ENCODE results near the gene CEP68.
"Not testable (repeated sequence)": the region's sequence is repeated elsewhere in the genome, so short reads cannot be mapped to it uniquely, and the experiment has no call there.

The CEP68 gene

GRCh38 chr2:65056215-65057053 lies at the start of gene CEP68:
TSS of gene CEP68 (plus strand) at chr2:65056416. CDS start at chr2:65069445, 13,029 bp downstream.
- DNase-seq, result peak; percentile 98

- DNase-seq, result no peak
These were observed 42.4 kb upstream of the CEP68 start for GRCh38 chr2:65013776-65014175.

- DNase-seq, result no peak
These were observed 40.5 kb upstream of the CEP68 start for GRCh38 chr2:65015731-65016130.

GRCh38 chr2:65016789-65017188 lies 39.4 kb upstream of the CEP68 start:
- no peak for DNase-seq

GRCh38 chr2:65017335-65017734 lies 38.9 kb upstream of the CEP68 start:
- no peak for DNase-seq

DNA sequence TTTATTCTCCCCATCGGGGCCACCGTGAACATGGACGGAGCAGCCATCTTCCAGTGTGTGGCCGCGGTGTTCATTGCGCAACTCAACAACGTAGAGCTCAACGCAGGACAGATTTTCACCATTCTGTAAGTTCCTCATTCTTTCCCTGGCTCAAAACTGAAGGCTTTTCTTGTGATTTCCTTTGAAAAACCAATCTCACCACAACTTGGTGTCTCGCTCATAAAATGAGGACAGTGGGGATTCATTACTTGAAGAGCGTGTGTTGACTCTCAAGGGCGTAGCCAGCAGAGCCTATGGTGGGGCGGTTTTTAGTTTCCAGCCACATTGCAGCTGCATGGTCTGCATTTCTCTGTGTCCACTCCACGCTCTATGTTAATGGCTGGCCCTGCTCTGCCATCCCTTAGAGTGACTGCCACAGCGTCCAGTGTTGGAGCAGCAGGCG lies 38.1 kb upstream of the CEP68 start:
- no peak for DNase-seq

DNA sequence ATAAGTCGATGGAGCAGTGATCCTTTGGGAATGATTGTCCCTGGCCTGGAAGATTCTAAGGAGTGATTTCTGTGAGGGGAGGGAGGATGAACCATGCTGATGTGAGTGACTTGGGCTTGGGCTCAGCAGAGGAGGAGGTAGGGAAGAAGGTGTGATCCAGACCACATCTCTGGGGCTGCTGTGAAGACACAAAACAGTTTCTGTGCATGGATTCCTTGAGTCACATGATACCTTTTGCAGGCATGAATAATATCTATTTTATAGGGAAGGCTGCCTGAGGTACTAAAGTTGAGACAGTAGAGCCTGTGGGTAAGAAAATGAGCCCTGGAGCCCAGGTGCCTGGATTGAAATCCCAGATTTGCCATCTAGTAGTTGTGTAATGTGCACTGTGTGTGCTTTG lies 37.2 kb upstream of the CEP68 start:
- no peak for DNase-seq

DNA sequence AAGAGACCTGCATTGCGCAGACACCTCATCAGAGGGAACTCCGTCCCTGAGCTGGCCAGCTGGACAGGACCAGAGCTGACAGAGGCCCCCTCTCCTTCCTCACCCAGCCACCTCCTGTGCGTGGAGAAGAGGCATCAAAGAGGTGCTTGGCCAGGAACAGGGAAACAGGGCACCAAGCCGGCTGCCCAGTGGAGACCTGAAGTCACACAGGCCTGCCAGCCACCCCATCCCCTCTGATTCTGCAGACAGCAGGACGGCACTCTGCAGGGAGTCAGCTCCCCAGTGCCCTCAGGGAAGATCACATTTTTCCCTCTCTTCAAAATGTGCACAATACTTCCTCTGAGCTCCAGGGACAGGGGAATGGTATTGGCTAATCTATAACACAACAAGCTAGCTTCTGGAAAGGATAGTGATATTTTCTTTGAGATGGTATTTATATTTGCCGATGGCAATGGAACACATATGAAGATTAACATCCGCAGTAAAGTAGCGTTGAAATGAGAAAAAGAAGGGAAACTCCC lies 36.5 kb upstream of the CEP68 start:
- DNase-seq, result no peak

DNA sequence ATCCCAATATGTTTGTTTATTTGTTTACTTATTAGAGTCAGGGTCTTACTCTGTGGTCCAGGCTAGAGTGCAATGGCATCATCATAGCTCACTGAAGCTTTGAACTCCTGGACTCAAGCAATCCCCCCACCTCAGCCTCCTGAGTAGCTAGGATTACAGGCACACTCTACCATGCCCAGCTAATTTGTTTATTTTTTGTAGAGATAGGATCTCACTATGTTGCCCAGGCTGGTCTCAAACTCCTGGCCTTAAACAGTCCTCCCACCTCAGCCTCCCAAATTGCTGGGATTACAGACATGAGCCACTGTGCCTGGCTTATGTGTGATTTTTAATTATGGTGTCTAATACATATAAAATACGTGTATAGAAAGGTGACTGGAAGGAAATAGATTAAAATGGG lies 36.0 kb upstream of the CEP68 start:
- not testable (repeated sequence) for DNase-seq

DNA sequence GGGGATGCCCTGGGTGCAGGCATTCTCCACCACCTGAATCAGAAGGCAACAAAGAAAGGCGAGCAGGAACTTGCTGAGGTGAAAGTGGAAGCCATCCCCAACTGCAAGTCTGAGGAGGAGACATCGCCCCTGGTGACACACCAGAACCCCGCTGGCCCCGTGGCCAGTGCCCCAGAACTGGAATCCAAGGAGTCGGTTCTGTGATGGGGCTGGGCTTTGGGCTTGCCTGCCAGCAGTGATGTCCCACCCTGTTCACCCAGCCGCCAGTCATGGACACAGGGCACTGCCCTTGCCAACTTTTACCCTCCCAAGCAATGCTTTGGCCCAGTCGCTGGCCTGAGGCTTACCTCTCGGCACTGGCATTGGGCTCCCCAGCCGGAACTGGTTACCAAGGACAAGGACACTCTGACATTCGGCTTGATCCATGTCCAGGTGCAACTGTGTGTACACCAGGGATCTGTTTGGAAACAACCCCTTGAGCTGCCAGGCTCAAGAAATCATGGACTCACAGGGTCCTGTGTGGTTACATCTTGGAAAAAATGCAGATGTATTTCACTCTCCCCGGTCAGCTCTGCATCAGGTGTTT lies 35.2 kb upstream of the CEP68 start:
- no peak for DNase-seq

- DNase-seq, result no peak
These were observed 34.5 kb upstream of the CEP68 start for GRCh38 chr2:65021709-65022108.

DNA sequence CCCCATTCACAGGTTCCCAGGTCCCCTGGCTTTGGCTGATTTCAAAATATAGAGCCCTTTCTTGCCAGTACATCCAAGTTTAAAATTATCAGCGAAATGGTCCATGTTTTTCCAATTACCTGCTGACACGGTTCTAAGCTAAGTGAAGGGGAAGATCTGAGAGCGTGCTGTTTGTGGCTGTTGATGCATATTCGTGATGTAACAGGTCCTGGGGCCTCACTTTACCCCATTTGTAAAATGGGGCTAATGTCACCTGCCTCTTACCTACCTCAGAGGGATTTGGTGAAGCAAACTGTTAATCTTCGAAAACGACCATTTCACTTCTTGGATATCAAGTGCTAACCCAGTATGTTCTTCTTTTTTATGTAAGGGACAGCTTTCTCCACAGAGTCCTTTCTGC lies 34.0 kb upstream of the CEP68 start:
- no peak for DNase-seq

- no peak for DNase-seq
These were observed 32.5 kb upstream of the CEP68 start for GRCh38 chr2:65023742-65024141.

DNA sequence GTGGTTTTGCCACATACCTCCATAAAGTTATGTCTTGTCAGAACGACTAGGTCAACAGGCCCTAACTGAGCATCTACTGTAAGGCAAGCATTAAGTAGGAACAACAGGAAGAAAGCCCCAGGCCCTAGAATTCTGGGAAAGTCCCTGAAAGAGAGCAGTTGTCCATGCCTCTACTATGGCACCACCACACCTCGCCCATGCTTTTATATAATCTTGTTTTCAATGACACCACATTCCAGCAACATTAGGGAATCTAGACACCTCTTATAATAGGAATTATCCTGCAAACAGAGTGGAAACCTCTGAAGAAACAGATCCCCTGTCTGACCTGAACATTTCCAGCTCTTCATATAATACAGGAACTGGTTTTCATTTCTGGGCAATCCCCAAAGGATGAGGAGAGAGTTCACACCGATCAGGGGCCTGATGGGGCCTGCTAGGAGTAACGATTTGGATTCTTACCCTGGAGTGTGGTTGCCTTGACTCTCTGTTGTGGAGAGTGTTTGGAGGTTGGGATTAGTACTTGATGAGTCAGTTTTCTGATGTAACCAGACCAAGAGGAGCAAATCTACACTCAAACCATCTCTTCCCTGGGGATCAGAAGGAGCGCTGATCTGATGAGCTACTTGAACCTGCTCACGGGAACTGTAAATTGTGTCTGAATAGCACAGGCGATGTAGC lies 31.9 kb upstream of the CEP68 start:
- no peak for DNase-seq

GRCh38 chr2:65025453-65026123 lies 30.6 kb upstream of the CEP68 start:
- no peak for DNase-seq

- no peak for DNase-seq
These were observed 30.1 kb upstream of the CEP68 start for GRCh38 chr2:65026154-65026553.

DNA sequence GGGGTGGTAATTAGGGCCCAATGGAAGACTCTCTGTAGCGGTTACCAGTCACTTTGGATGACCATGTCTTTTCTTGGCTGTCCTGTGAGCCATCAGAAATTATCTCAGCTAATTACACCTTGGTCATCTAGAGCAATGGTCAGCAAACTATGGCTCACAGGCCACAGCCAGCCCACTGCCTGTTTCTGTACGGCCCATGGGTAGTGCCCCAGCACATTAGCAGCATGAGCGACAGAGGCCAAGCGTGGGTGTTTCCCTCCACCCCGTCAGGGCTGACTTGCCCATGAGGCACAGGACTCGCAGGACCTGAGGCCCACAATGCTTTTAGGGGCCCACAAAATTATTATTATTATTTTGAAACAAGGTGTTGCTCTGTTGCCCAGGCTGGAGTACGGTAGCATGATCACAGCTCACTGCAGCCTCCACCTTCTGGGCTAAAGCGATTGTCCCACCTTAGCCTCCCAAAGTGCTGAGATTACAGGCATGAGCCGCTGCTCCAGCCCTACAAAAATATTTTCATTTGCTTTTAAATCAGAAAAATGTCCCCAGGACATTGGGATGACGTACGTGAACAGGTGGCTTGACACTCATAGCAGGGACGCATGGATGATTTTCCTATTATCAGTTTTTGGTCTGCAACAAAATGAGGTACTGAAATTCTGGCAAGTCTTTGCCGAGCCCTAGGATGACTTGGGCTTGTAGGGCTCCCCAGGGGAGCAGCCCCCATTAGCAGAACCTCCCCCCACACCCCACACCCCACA lies 29.3 kb upstream of the CEP68 start:
- no peak for DNase-seq

- no peak for DNase-seq
These were observed 28.5 kb upstream of the CEP68 start for GRCh38 chr2:65027616-65028244.

GRCh38 chr2:65030476-65031332 lies 25.5 kb upstream of the CEP68 start:
- DNase-seq, result peak; percentile 78

- peak; percentile 96 for DNase-seq
These were observed 24.7 kb upstream of the CEP68 start for GRCh38 chr2:65031341-65032018.

Measured in RPMI8226 (cell line).